ENCODE data around the gene TTC28.

Gene TTC28

GRCh38 chr22:28299753-28300152 is 379.9 kb downstream of the TTC28 start:
- TF ChIP-seq ZNF274 (IDR thresholded peaks at IDR 0.05; ENCODE audit: low read depth, low read length), result no peak
- no peak overlapping the region for H3K4me3 ChIP-seq (ENCODE audit: low read length)

GRCh38 chr22:28299309-28299708 is 380.3 kb downstream of the TTC28 start:
- no peak for TF ChIP-seq ZNF274 (IDR thresholded peaks at IDR 0.05; ENCODE audit: low read depth, low read length)
- H3K4me3 ChIP-seq (ENCODE audit: low read length), result no peak overlapping the region

GRCh38 chr22:28297504-28297903 is 382.1 kb downstream of the TTC28 start:
- no peak for TF ChIP-seq ZNF274 (IDR thresholded peaks at IDR 0.05; ENCODE audit: low read depth, low read length)
- no peak overlapping the region for H3K4me3 ChIP-seq (ENCODE audit: low read length)

DNA sequence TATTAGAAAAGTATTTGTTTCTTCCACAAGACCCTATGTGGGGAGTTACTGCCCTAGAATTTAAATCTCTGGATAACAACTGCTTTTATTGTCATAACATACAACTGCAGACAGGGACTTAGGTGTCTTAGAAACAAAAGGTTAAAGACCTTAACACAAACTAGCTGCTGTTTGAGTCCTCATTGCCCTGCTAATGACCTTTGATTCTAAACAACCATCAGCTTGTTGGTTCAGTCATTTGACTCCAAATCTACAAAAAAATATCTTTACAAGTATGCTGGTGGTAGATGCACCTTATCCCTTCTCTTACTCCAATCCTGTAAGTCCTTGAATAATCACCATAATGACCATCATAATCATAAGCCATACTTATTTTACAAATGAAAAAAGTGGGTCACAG is 383.2 kb downstream of the TTC28 start:
- H3K4me3 ChIP-seq (ENCODE audit: low read length), result no peak overlapping the region
- no peak for TF ChIP-seq ZNF274 (IDR thresholded peaks at IDR 0.05; ENCODE audit: low read depth, low read length)

DNA sequence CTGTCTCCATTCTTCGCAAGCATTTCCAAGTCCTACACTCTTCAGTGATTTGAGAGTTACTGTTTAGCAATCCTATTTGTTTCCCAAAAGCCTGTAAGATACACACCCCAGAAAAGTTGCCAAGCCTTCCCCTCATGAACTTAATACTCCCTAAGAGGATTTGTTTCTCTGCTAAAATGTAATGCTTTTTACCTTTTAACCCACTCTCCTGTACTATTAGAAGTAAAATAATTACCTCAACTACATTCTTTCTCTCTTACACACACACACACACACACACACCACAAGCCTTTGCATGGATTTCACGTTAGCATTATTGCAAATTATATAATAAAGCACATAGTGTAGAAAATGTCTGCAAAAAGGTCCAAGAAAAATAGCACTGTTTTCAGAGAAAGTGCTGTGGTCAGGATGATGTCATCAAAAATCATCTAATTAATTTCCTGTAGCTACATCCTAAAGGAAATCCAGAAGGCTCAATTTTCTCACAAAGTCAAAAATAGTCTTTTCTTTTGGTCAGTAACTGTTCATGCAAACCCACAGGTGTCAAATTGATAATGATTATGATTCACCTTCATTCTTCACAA is 396.5 kb downstream of the TTC28 start:
- no peak for TF ChIP-seq ZNF274 (IDR thresholded peaks at IDR 0.05; ENCODE audit: low read depth, low read length)
- no peak overlapping the region for H3K4me3 ChIP-seq (ENCODE audit: low read length)

- no peak for TF ChIP-seq ZNF274 (IDR thresholded peaks at IDR 0.05; ENCODE audit: low read depth, low read length)
- no peak overlapping the region for H3K4me3 ChIP-seq (ENCODE audit: low read length)
Measured at GRCh38 chr22:28282405-28283067, 397.1 kb downstream of the TTC28 start.

DNA sequence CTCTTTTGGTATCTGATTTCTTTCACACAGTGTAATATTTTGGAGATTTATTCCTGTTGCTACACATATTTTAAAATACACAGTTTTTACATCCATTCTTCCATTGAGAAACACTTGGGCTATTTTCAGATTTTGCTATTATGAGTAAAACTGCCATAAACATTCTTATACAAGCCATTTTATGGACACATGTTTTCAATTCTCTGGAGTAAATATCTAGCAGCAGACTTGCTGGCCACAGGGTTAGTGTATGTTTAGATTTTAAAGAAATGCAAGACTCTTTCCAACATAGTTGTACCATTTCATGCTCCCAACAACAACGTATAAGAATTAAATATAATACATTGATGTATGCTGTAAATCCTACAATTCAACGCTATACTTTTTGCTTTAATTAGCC is 399.8 kb downstream of the TTC28 start:
- H3K4me3 ChIP-seq (ENCODE audit: low read length), result no peak overlapping the region
- TF ChIP-seq ZNF274 (IDR thresholded peaks at IDR 0.05; ENCODE audit: low read depth, low read length), result no peak

DNA sequence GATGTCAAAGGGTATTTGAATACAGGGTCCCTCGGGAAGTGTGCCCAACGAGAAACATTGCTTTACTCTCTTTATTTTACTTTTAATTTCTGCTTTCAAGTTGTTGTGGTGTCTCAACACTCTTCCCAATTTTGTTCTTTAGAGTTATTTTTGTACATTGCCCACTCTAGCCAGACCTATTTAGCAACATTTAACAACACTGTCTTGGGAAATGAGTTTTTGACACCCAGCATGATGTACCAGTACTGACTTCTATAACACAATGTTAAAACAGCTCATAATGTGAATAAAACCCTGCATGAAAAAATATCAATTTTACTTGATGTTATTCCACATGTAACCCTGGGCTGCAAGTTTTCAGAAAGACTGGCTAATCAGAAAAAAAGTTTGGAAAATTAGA is 410.4 kb downstream of the TTC28 start:
- TF ChIP-seq ZNF274 (IDR thresholded peaks at IDR 0.05; ENCODE audit: low read depth, low read length), result no peak
- no peak overlapping the region for H3K4me3 ChIP-seq (ENCODE audit: low read length)

GRCh38 chr22:28268850-28269249 is 410.8 kb downstream of the TTC28 start:
- TF ChIP-seq ZNF274 (IDR thresholded peaks at IDR 0.05; ENCODE audit: low read depth, low read length), result no peak
- no peak overlapping the region for H3K4me3 ChIP-seq (ENCODE audit: low read length)

DNA sequence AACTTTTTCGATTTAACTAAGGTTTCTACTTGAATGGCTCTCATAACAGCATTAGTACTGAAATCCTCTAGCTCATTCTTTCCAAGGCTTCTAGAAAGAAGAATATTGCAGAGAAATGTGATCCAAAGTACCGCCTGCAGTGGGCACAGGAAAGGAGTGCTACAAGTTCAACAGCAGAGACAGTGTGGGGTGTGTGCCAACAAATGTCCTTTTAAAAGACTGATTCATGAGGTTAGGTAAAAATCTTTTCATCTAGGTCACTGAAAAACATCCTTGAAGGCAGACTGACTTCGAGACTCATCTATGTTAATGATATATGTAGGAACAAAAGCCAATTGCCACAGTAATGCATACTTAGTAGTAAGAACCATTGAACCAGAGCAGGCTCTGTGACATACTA is 411.5 kb downstream of the TTC28 start:
- no peak for TF ChIP-seq ZNF274 (IDR thresholded peaks at IDR 0.05; ENCODE audit: low read depth, low read length)

DNA sequence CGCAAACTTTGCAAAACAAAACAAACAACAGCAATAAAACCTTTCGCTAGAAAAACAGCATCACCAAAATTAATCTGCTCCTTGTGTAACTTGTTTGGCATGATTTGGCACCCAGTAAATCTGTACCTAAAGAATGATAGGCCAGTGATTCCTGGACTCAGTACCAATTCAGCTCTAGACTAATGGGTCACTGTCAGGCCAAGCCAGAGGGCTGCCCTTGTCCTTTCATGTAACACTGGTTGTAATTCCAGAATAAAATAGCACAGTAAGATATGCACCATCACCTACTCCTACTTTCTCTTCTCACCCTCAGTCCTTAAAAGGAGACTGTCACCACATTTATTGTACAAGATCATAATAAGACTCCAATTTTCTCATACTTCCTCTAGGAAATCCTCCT is 419.0 kb downstream of the TTC28 start:
- no peak for TF ChIP-seq ZNF274 (IDR thresholded peaks at IDR 0.05; ENCODE audit: low read depth, low read length)
- H3K4me3 ChIP-seq (ENCODE audit: low read length), result no peak overlapping the region

More for the DNA sequence above, 411.5 kb downstream of the TTC28 start:
- H3K4me3 ChIP-seq (ENCODE audit: low read length), result no peak overlapping the region

DNA sequence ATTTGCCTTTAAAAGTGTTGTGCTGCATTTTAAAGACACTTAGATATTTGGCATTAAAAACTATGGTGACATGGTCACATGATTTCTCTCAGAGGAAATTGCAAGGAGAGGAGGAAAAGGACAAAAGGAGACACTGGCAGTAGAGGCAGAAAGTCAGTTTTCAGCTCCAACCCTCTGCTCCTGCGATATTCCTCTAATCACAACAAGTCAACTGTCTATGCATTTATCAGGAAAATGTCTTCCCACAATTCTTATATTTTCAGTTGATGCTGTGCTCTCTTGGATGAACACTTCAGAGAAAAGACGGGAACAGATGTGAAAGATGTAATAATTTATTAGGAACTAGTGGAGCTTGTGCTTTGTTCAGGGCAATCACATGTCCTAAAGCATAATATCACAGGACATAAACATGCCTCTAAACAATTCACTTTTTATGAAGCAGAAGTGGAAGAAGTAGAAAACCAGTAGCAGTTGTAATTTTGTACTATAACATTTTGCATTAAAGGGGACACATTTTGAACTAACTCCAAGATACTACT is 419.8 kb downstream of the TTC28 start:
- no peak for TF ChIP-seq ZNF274 (IDR thresholded peaks at IDR 0.05; ENCODE audit: low read depth, low read length)
- H3K4me3 ChIP-seq (ENCODE audit: low read length), result no peak overlapping the region

- TF ChIP-seq ZNF274 (IDR thresholded peaks at IDR 0.05; ENCODE audit: low read depth, low read length), result no peak
- H3K4me3 ChIP-seq (ENCODE audit: low read length), result no peak overlapping the region
Measured at GRCh38 chr22:28254396-28254795, 425.2 kb downstream of the TTC28 start.

DNA sequence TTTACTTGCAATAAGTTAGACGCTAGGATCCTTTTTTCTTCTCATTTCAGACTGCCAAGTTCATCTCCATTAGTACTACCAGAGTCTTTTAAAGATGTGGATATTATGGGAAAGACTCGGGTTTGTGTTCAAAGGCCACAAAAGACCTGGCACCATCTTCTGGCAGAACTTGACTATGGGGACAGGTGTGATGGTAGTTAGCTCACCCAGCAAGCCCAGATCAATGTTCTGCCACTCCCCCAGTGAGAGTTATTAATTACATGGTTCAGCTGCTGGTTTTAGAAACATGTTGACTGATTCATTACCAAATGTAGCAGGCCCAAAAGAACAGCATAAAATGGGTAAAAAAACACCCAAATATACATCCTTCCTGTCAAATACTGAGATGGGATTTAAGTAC is 427.1 kb downstream of the TTC28 start:
- no peak overlapping the region for H3K4me3 ChIP-seq (ENCODE audit: low read length)
- no peak for TF ChIP-seq ZNF274 (IDR thresholded peaks at IDR 0.05; ENCODE audit: low read depth, low read length)

GRCh38 chr22:28250036-28250695 is 429.5 kb downstream of the TTC28 start:
- TF ChIP-seq ZNF274 (IDR thresholded peaks at IDR 0.05; ENCODE audit: low read depth, low read length), result no peak
- no peak overlapping the region for H3K4me3 ChIP-seq (ENCODE audit: low read length)
